PFSK-1 (cell line): Measurements from ENCODE around the gene FAM163B.

ENCODE experiments used
- FOXP2 ChIP-seq: optimal IDR thresholded peaks from 2 replicates; pipeline ENCODE3; 2011; ENCODE audit warnings: borderline replicate concordance, control low read depth, inconsistent platforms; ENCODE audit not compliant: insufficient read depth; ENCODE audit errors: extremely low read length, extremely low read depth
- POLR2AphosphoS5 ChIP-seq: IDR thresholded peaks from 2 replicates; pipeline ENCODE4 v1.6.1; 2012; ENCODE audit warnings: low read depth, mild to moderate bottlenecking, control low read depth, low read length, moderate library complexity
- REST ChIP-seq, 2 experiments: IDR thresholded peaks; 2 replicates each; pipeline versions ENCODE4 v1.6.1 to v1.8.0; 2011 to 2012; ENCODE audit warnings: low read depth in 2 of 2, low read length in 2 of 2, control low read depth in 1 of 2, inconsistent platforms in 1 of 2, mild to moderate bottlenecking in 1 of 2, moderate library complexity in 1 of 2; ENCODE audit not compliant: insufficient read depth in 1 of 2
- SIN3A ChIP-seq: IDR thresholded peaks from 2 replicates; pipeline ENCODE4 v1.6.1; 2012; ENCODE audit warnings: mild to moderate bottlenecking, low read length, moderate library complexity, borderline replicate concordance; ENCODE audit not compliant: insufficient read depth
- TAF1 ChIP-seq: IDR thresholded peaks from 2 replicates; pipeline ENCODE4 v1.6.1; 2012; ENCODE audit warnings: low read length, control low read depth, borderline replicate concordance; ENCODE audit not compliant: insufficient read depth

GRCh38 chr9:133560944-133561343 lies 48.2 kb downstream of the FAM163B start:
- TF ChIP-seq POLR2AphosphoS5 (no peak), SIN3A (no peak), REST (IDR thresholded peaks at IDR 0.05; ENCODE audit: insufficient read depth in 1 of 2, low read depth in 2 of 2, low read length in 2 of 2) (no peak), TAF1 (no peak), FOXP2 (no peak)
